GM21737 (cell line): ENCODE results near the gene LGALS16.
"Not testable (repeated sequence)": the region's sequence is repeated elsewhere in the genome, so short reads cannot be mapped to it uniquely, and the experiment has no call there.

Experiments
- ATAC-seq: cut with Tn5 transposase; IDR thresholded peaks from one replicate; pipeline ENCODE4 v1.9.1; 2021; ENCODE audit warnings: mild to moderate bottlenecking, moderate library complexity; ENCODE audit not compliant: unreplicated experiment

LGALS16 gene

GRCh38 chr19:39655613-39656012, at the start of gene LGALS16:
LGALS16 (plus strand) TSS chr19:39655913; CDS start chr19:39655962, 49 bp downstream.
- no peak for ATAC-seq

- no peak for ATAC-seq
Measured at GRCh38 chr19:39607021-39607420, 48.7 kb upstream of the LGALS16 start.

- no peak for ATAC-seq
Measured at GRCh38 chr19:39607561-39607960, 48.2 kb upstream of the LGALS16 start.

- no peak for ATAC-seq
Measured at GRCh38 chr19:39613597-39613996, 42.1 kb upstream of the LGALS16 start.

GRCh38 chr19:39617745-39618144, 38.0 kb upstream of the LGALS16 start:
- ATAC-seq: no peak

GRCh38 chr19:39623946-39624345, 31.8 kb upstream of the LGALS16 start:
- ATAC-seq: no peak

- not testable (repeated sequence) for ATAC-seq
Measured at GRCh38 chr19:39627631-39628030, 28.1 kb upstream of the LGALS16 start.

- no peak for ATAC-seq
Measured at GRCh38 chr19:39631178-39631577, 24.5 kb upstream of the LGALS16 start.

- ATAC-seq: no peak
Measured at GRCh38 chr19:39631626-39632025, 24.1 kb upstream of the LGALS16 start.

GRCh38 chr19:39637891-39638290, 17.8 kb upstream of the LGALS16 start:
- ATAC-seq: no peak

- ATAC-seq: no peak
Measured at GRCh38 chr19:39641773-39642172, 13.9 kb upstream of the LGALS16 start.

- no peak for ATAC-seq
Measured at GRCh38 chr19:39643591-39643990, 12.1 kb upstream of the LGALS16 start.

GRCh38 chr19:39645800-39646411, 9.8 kb upstream of the LGALS16 start:
- no peak for ATAC-seq

GRCh38 chr19:39647918-39648317, 7.8 kb upstream of the LGALS16 start:
- no peak for ATAC-seq

GRCh38 chr19:39659791-39660190, 4.1 kb downstream of the LGALS16 start:
- no peak for ATAC-seq

GRCh38 chr19:39660661-39661060, 4.9 kb downstream of the LGALS16 start:
- no peak for ATAC-seq

- no peak for ATAC-seq
Measured at GRCh38 chr19:39661565-39661964, 5.9 kb downstream of the LGALS16 start.

GRCh38 chr19:39669860-39670259, 14.1 kb downstream of the LGALS16 start:
- not testable (repeated sequence) for ATAC-seq

GRCh38 chr19:39670998-39671397, 15.3 kb downstream of the LGALS16 start:
- no peak for ATAC-seq

- ATAC-seq: no peak
Measured at GRCh38 chr19:39671739-39672363, 16.1 kb downstream of the LGALS16 start.

GRCh38 chr19:39672473-39672872, 16.8 kb downstream of the LGALS16 start:
- ATAC-seq: no peak

- not testable (repeated sequence) for ATAC-seq
Measured at GRCh38 chr19:39673862-39674261, 18.1 kb downstream of the LGALS16 start.

GRCh38 chr19:39676004-39676403, 20.3 kb downstream of the LGALS16 start:
- no peak for ATAC-seq
